ENCODE results near the gene SRSF4.

DNA sequence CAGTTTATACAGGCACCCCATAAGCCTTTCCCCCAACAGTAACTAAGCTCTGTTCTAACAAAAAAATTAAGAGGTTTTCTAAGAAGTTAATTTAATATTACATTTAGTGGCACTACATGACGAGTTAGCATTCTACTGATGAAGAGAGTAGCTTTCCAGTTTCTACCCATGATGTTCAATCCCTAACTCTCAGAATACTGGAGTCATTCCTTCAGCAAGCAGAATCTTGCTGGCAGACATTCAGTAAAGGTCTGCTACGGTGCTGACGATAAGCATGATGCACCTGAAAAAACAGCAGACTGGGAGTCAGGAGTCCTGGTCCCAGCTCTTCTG lies 24.5 kb downstream of the SRSF4 start:
- TF ChIP-seq POLR2A (IDR thresholded peaks at IDR 0.05; ENCODE audit: control extremely low read depth in 1 of 2, low read depth in 2 of 2, low read length in 2 of 2): no peak
- TF ChIP-seq POLR2AphosphoS5 (IDR thresholded peaks at IDR 0.05; ENCODE audit: low read depth, low read length): no peak
- TF ChIP-seq SIX5 (IDR thresholded peaks at IDR 0.05; ENCODE audit: low read depth, low read length): no peak
- TF ChIP-seq EGR1 (IDR thresholded peaks at IDR 0.05; ENCODE audit: borderline replicate concordance, low read depth, low read length): no peak

Data from H1 (cell line).